Activated naive CD4-positive, alpha-beta T cell treated with anti-CD3 and anti-CD28 coated beads for 36 hours (primary cell): ENCODE results near the gene TLE6. TPM values are rescaled to one million over a fixed set of nuclear protein-coding genes. Genes with fewer than 3 reads are reported as not detected.

ENCODE experiments used
- CTCF ChIA-PET: fragments of 350-600 bp; sonication (Branson Sonifier 250); formaldehyde crosslinking; loops from one replicate; lab custom pipeline; 2021; ENCODE audit warnings: antibody characterized with exemption; lab: Charles Lee
- DNase-seq: peaks from one replicate; pipeline ENCODE4 v3.0.0-alpha.2; 2020
- H3K27ac Mint-ChIP-seq: one replicate; pipeline ENCODE4 v1.8.0; 2021; ENCODE audit warnings: mild to moderate bottlenecking, mixed read lengths
- H3K27me3 Mint-ChIP-seq: one replicate; pipeline ENCODE4 v1.8.0; 2021; ENCODE audit warnings: low read depth, mixed read lengths
- H3K36me3 Mint-ChIP-seq: one replicate; pipeline ENCODE4 v1.8.0; 2021; ENCODE audit warnings: low read depth, mixed read lengths
- H3K4me1 Mint-ChIP-seq: one replicate; pipeline ENCODE4 v1.8.0; 2021; ENCODE audit warnings: low read depth, mixed read lengths
- H3K4me3 Mint-ChIP-seq: one replicate; pipeline ENCODE4 v1.8.0; 2021; ENCODE audit warnings: mild to moderate bottlenecking, moderate library complexity, mixed read lengths
- H3K9me3 Mint-ChIP-seq: one replicate; pipeline ENCODE4 v1.8.0; 2021; ENCODE audit warnings: mixed read lengths
- intact Hi-C: fragments of 100-400 bp; cut with micrococcal nuclease; formaldehyde crosslinking; loops from one replicate; pipeline ENCODE4 v1.15.1; 2023
- total RNA-seq, 2 experiments: library from RNA; stranded (reverse); gene quantifications; one replicate each; pipeline ENCODE4 v1.2.3, GENCODE V29; 2021

TLE6 gene
- total RNA-seq, 2 experiments from 2014 or later = 0.52 to 1.6 TPM

DNA sequence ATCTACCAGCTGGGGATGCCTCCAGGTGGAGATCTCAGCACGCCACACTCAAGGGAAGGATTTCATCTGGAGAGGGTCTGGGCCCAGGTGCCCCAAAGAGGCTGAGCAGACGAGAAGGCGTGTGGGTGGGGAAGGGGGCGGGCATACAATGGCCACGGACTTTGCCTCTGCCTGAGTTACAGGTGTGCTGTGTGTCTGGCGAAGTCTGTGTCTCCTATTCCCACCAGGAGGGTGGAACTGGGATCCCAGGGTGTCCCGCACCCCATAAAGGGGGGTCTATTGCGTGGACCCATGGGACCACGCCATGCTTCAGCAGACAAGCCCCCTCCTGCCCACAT, 48.2 kb downstream of the TLE6 start:
- H3K27me3 Mint-ChIP-seq = no peaks in the 10 kb centered on the region
- H3K36me3 Mint-ChIP-seq = no peaks in the 10 kb centered on the region
- no peak overlapping the region for H3K4me3 Mint-ChIP-seq
- CTCF ChIA-PET = interaction anchor here (1.5 to 2.0 kb wide), 2 partner anchors 11 to 75 kb away, joined by 3 to 4 read pairs; no protein-coding TSS in a partner anchor
- H3K27ac Mint-ChIP-seq = no peak overlapping the region
- intact Hi-C loops = no loop called here
- H3K9me3 Mint-ChIP-seq = no peaks in the 10 kb centered on the region
- peaks cover 30% of the 10 kb centered on the region for H3K4me1 Mint-ChIP-seq
- DNase-seq = no peak

DNA sequence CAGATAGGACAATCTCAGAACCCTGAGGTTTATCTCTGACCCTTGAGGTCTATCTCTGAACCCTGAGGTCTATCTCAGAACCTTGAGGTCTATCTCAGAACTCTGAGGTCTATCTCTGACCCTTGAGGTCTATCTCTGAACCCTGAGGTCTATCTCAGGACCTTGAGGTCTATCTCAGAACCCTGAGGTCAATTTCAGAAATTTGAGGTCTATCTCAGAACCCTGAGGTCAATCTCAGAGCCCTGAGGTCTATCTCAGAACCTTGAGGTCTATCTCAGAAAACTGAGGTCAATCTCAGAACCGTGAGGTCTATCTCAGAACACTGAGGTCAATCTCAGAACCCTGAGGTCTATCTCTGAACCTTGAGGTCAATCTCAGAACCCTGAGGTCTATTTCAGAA, 49.4 kb downstream of the TLE6 start:
- CTCF ChIA-PET = interaction anchor here (0.6 to 1.3 kb wide), 2 partner anchors 65 to 69 kb away, joined by 3 read pairs; no protein-coding TSS in a partner anchor
- no peak overlapping the region for H3K4me3 Mint-ChIP-seq
- no peaks in the 10 kb centered on the region for H3K36me3 Mint-ChIP-seq
- H3K9me3 Mint-ChIP-seq = no peaks in the 10 kb centered on the region
- peaks cover 30% of the 10 kb centered on the region for H3K4me1 Mint-ChIP-seq
- no peak for DNase-seq
- no peak overlapping the region for H3K27ac Mint-ChIP-seq
- H3K27me3 Mint-ChIP-seq = no peaks in the 10 kb centered on the region
- intact Hi-C loops = no loop called here

DNA sequence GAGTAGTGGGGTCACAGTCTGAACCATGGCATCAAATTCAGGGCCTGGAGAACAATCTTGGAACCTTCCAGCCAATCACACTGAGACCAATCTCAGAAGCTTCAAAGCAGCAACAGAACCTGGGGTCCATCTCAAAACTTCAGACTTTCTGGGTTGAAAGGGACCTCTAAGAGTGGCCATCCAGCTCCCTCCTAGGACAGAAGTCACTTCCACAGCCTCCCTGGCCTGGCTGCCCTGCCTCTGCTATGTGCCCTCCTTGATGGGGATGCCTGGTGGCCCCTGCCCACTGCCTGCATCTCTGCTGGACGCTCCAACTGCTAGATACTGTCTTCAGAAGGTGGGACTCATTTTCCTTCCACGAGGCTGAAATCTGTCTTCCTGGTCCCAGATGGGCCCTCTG, 49.9 kb downstream of the TLE6 start:
- H3K4me3 Mint-ChIP-seq = no peak overlapping the region
- no peaks in the 10 kb centered on the region for H3K27me3 Mint-ChIP-seq
- peaks cover 30% of the 10 kb centered on the region for H3K4me1 Mint-ChIP-seq
- H3K36me3 Mint-ChIP-seq = no peaks in the 10 kb centered on the region
- H3K27ac Mint-ChIP-seq = no peak overlapping the region
- no peaks in the 10 kb centered on the region for H3K9me3 Mint-ChIP-seq
- intact Hi-C loops = no loop called here
- DNase-seq = no peak
- CTCF ChIA-PET = interaction anchor here (0.6 to 1.3 kb wide), 2 partner anchors 65 to 68 kb away, joined by 3 read pairs; no protein-coding TSS in a partner anchor

DNA sequence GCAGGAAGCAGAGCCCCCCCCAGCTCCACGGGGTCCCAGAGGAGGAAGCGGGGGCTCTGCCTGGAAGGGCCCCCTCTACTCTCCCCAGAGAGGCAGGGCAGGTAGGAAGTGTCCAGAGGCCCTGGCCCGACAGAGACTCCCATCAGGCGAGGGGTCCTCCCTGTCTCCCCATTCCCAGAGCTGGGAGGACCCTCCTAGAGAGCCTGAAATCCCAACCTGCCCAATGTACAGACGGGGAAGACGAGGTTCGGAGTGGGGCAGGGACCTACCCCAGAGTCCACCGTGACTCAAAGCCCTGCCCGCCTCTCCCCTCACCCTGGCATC, 50.6 kb downstream of the TLE6 start:
- Mint-ChIP-seq H3K27me3 (no peaks in the 10 kb centered on the region), H3K4me3 (peak overlapping the region; percentile 63), H3K4me1 (peaks cover 26% of the 10 kb centered on the region), H3K36me3 (no peaks in the 10 kb centered on the region), H3K27ac (no peak overlapping the region), H3K9me3 (no peaks in the 10 kb centered on the region)
- no peak for DNase-seq
- intact Hi-C loops = no loop called here
- CTCF ChIA-PET = interaction anchor here (0.6 to 1.3 kb wide), 2 partner anchors 62 to 66 kb away, joined by 3 to 5 read pairs; no protein-coding TSS in a partner anchor

DNA sequence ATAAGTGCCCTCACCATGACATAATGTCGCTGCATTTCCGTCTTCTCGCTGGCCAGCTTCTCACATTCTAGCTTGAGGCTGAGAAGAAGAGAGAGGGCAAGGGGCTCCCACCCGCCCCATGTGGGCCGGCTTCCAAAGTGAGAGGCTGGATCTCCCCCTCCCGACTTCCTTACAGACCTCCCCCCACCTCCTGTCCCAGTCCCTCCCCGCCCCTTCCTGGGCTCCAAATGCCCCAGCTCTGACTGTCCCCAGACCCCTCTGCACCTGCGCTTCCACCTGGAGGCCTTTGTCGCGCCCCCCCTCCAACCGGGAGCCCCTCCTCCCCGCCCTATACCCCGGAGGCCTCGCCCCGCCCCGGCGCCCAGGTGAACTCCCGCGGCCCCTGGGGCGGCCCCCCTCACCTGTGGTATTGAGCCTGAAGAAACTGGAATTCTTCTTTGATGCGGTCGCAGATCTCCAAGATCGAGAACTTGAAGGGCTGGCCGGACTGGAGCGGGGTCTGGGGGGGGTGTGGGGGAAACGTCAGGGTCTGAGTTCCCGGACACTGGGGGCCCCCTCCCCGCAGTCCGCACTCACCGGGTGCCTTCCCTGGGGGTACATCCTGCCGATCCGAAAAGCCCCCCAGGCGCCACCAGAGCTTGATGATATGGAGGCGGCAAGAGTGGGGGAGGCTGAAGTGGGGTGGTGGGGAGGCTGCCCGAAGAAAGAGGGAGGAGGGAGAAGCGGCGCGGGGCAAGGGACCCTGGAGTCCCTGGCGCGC, 51.1 kb downstream of the TLE6 start:
- CTCF ChIA-PET = interaction anchor here (0.6 to 1.3 kb wide), 2 partner anchors 62 to 66 kb away, joined by 3 to 5 read pairs; no protein-coding TSS in a partner anchor
- DNase-seq = no peak
- H3K4me3 Mint-ChIP-seq = peak overlapping the region; percentile 63
- H3K27me3 Mint-ChIP-seq = no peaks in the 10 kb centered on the region
- no peaks in the 10 kb centered on the region for H3K36me3 Mint-ChIP-seq
- no peak overlapping the region for H3K27ac Mint-ChIP-seq
- no peaks in the 10 kb centered on the region for H3K9me3 Mint-ChIP-seq
- H3K4me1 Mint-ChIP-seq = peaks cover 23% of the 10 kb centered on the region
- intact Hi-C loops = no loop called here

DNA sequence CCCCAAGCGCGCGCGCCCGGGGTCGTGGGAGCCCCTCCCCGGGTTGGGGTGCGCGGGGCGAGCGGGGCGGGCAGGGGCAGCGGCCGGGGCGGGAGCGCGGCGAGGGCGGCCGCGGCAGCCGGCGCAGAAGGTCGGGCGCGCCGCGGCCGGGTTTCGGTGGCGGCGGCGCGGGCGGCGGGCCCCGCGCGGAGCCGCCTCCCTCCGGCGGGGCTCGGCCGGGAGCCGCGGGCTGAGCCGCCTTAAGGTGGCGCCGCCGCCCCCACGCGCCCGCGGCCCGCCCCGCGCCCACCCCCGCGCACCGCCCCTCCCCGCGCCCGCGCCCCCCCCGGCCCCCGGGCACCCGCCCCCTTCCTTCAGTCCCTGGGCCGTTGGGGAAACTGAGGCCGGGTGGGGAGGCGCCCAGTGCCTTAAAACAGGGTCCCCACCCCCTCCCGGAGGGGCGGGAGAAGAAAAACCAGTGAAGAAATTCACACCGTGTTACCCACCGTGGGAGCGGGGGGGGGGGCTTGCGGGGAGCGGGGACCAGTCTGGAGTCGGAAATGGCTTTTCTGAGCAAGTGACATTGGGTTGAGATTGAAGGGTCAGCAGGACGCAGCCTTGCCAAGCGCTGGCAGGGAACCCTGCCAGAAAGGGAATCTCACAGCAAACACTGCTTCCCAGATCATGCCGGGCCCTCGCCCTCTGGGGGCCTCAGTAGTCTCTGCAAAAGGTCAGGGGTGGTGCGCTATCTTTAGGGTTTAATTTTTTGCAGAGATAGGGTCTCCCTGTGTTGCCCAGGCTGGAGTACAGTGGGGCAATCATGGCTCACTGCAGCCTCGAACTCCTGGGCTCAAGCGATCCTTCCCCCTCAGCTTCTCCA, 51.9 kb downstream of the TLE6 start, which contains the start of gene TLE2:
TLE2 (minus strand) TSS at position 216 of the 859 bp plus-strand sequence. CDS start 376 bp downstream, outside the sequence.
- CTCF ChIA-PET = no interaction called here
- peaks cover 20% of the 10 kb centered on the region for H3K4me1 Mint-ChIP-seq
- no peak for DNase-seq
- H3K4me3 Mint-ChIP-seq = peak within 1 kb of the TSS; percentile 65
- H3K9me3 Mint-ChIP-seq = no peaks in the 10 kb centered on the region
- no peaks in the 10 kb centered on the region for H3K36me3 Mint-ChIP-seq
- no peaks in the 10 kb centered on the region for H3K27me3 Mint-ChIP-seq
- H3K27ac Mint-ChIP-seq = no peak within 1 kb of the TSS
- intact Hi-C loops = no loop called here

DNA sequence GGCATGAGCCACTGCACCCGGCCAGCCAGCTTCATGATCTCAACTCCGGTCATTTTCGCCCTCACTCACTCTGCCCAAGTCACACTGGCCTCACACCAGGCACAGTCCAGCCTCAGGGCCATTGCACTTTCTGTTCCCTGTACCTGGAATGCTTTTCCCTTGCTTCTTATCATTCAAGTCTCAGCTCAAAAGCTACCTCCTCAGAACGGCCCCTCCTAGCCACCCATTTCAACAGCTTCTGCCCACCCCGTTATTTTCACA, 54.2 kb downstream of the TLE6 start:
- no peaks in the 10 kb centered on the region for H3K9me3 Mint-ChIP-seq
- DNase-seq = no peak
- intact Hi-C loops = no loop called here

DNA sequence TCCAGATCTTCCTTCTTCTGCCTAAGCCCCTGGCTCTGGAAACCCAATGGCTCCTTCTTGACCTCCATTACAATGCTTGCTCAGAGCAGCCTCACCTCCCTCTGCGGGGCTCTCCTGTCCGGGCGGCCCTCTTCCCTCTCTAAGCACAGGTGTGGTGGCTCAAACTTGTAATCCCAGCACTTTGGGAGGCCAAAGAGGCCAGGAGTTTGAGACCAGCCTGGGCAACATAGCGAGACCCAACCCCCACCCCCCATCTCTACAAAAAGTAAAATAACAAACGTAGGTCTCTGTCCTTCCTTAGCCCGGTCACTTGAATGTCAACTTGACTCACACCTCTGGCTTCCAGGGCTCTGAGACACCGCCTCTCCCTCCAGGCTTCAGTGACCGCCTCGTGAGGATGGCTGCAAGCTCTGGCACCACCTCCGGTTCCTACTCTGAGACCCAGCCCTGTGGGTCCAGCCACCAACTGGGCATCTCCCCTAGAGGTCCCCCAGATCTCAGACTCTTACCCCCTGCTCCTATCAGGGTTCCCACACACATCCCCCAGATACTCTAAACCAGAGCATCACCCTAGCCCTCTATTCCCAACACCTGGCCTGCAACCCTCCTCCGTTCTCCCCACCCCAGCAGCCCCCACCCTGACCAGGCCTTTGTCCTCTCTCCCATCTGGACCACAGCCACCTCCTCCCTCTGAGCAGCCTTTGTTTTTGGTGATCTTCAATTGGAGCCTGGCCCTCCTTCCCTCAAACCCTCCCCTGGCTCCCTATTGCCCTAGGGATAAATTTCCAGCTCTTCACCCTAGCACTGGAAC, 56.4 kb downstream of the TLE6 start:
- no peaks in the 10 kb centered on the region for H3K27me3 Mint-ChIP-seq
- DNase-seq = no peak
- no peaks in the 10 kb centered on the region for H3K9me3 Mint-ChIP-seq
- H3K36me3 Mint-ChIP-seq = no peaks in the 10 kb centered on the region
- peaks cover 14% of the 10 kb centered on the region for H3K4me1 Mint-ChIP-seq
- CTCF ChIA-PET = no interaction called here
- no peak overlapping the region for H3K27ac Mint-ChIP-seq
- intact Hi-C loops = loop anchor here (2.0 kb wide), 3 partner anchors 57 to 83 kb away; partner anchors contain the start of genes GNA11 and TLE6
- peak overlapping the region; percentile 87 for H3K4me3 Mint-ChIP-seq

More for the DNA sequence above, 54.2 kb downstream of the TLE6 start:
- no peaks in the 10 kb centered on the region for H3K27me3 Mint-ChIP-seq
- CTCF ChIA-PET = interaction anchor here (1.4 kb wide), 1 partner anchor 77 kb away, joined by 5 read pairs; no protein-coding TSS in a partner anchor
- no peak overlapping the region for H3K4me3 Mint-ChIP-seq
- no peaks in the 10 kb centered on the region for H3K36me3 Mint-ChIP-seq
- H3K27ac Mint-ChIP-seq = no peak overlapping the region
- H3K4me1 Mint-ChIP-seq = peaks cover 16% of the 10 kb centered on the region

DNA sequence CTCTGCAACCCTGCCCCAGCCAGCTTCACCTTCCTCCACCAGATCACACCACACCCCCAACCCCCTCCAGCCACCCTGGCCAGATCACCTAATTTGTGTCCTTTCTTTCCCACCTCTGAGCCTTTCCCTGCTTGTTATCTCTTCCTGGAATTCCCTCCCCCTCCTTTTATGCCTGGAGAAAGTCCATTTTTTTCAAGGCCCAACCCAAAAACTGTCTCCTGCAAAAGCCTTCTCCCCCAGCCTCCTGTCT, 57.0 kb downstream of the TLE6 start:
- DNase-seq = no peak
- H3K27me3 Mint-ChIP-seq = no peaks in the 10 kb centered on the region
- H3K36me3 Mint-ChIP-seq = no peaks in the 10 kb centered on the region
- no peak overlapping the region for H3K27ac Mint-ChIP-seq
- CTCF ChIA-PET = no interaction called here
- peak overlapping the region; percentile 87 for H3K4me3 Mint-ChIP-seq
- intact Hi-C loops = loop anchor here (2.0 kb wide), 3 partner anchors 58 to 84 kb away; partner anchors contain the start of genes GNA11 and TLE6
- no peaks in the 10 kb centered on the region for H3K9me3 Mint-ChIP-seq
- peaks cover 14% of the 10 kb centered on the region for H3K4me1 Mint-ChIP-seq

DNA sequence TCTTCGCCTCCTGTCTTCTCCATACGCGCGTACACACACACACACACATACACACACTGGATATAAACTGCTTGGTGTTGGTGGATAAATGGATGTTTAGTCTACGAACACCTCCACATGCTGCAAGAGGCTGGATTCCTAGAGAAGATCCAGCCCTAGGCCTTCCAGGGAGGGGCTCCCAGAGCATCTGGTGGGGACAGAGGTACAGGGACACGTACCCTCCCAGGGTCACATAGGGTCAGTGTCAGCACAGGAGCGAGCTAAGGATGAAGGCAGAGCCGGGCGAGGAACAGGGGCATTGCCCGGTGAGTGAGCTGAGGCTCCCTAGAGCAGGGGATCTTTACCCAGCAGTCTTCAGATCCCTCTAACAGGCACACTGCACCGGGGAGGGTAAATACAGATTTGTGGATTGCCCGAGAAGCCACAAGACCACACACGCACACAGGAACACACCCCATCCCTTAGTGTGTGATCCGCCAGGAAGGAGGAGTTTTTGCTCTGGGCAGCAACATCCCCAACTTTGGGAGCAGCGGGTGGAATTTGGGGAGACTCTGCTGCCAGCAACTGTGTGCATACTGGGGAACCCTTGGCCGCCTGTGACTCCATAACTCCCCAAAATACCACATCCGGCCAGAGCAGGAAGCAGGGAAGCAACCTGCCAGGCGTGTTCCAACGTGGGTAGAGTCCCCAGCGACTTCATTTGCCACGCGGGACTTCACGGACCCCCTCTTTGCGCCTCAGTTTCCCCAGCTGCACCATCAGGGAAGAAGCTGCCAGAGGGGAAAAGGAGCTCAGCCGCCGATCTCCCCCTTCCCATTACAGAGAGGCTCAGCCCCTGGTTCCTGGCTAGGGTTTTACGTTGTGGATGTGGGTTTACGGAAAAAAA, 57.5 kb downstream of the TLE6 start:
- CTCF ChIA-PET = interaction anchor here (0.5 to 1.5 kb wide), 4 partner anchors 9 to 42 kb away, joined by 3 to 6 read pairs (median 3); no protein-coding TSS in a partner anchor

DNA sequence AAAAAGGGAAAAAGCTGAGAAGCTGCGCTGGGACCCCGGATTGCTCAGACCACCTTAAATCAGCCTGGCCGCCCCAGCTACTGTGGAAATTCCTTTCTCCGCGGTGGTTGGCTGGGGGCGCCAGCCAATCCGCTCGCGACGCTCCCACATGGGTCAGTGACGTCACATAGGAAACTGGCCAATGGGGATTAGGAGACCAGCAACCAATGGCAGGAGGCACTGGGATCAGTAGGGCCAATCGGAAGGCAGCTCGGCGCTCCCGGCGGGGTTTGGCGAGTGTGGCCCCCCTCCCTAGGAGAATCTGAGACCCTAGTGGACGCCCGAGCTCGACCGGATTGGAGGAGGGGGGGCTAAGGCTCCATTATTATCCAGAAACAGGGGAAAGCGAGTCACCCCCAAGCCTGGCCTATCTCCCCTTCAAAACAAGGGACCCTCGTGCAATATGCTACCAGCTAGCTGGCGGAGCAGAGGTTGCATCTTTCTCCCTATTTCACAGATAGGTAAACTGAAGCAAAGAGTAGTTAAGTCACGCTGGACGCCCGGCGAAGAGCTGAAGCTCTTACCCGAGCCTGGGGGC, 58.3 kb downstream of the TLE6 start:
- peaks cover 19% of the 10 kb centered on the region for H3K4me1 Mint-ChIP-seq

More for the DNA sequence above, 57.5 kb downstream of the TLE6 start:
- Mint-ChIP-seq H3K27me3 (no peaks in the 10 kb centered on the region), H3K36me3 (no peaks in the 10 kb centered on the region), H3K4me3 (peak overlapping the region; percentile 87), H3K4me1 (peaks cover 16% of the 10 kb centered on the region), H3K9me3 (no peaks in the 10 kb centered on the region), H3K27ac (peak overlapping the region; percentile 94)
- DNase-seq = peak; percentile 77
- intact Hi-C loops = loop anchor here (1.0 to 5.0 kb wide), 6 partner anchors 26 to 727 kb away; partner anchors contain the start of genes APBA3, GNA11, MRPL54 and THOP1

More for the DNA sequence above, 58.3 kb downstream of the TLE6 start:
- intact Hi-C loops = loop anchor here (1.0 to 5.0 kb wide), 6 partner anchors 26 to 727 kb away; partner anchors contain the start of genes APBA3, GNA11, MRPL54 and THOP1
- Mint-ChIP-seq H3K4me3 (peak overlapping the region; percentile 87), H3K27ac (peak overlapping the region; percentile 94), H3K27me3 (no peaks in the 10 kb centered on the region), H3K9me3 (no peaks in the 10 kb centered on the region), H3K36me3 (no peaks in the 10 kb centered on the region)
- DNase-seq = peak; percentile 98
- CTCF ChIA-PET = interaction anchor here (0.5 to 1.5 kb wide), 9 partner anchors 10 to 83 kb away, joined by 3 to 6 read pairs (median 3); partner anchors contain the start of gene TLE6
